Mammary epithelial cell (primary cell): ENCODE measurements around the gene FOXD2.

Source experiments
- EZH2 ChIP-seq: IDR thresholded peaks from 2 replicates; pipeline ENCODE4 v1.6.1; 2012; ENCODE audit warnings: low read length, inconsistent platforms, borderline replicate concordance
- TF ChIP-seq, protein P1 (sequence below), 2 donors: IDR thresholded peaks in 1 of 2; conservative IDR thresholded peaks in 1 of 2; 2 replicates each; pipeline ENCODE4 v1.5.1; 2011 to 2012; ENCODE audit warnings: inconsistent platforms in 2 of 2, low read length in 2 of 2, mild to moderate bottlenecking in 2 of 2, control low read depth in 1 of 2, low read depth in 1 of 2; ENCODE audit not compliant: insufficient read depth in 1 of 2; ENCODE audit errors: extremely low read depth in 1 of 2

DNA sequence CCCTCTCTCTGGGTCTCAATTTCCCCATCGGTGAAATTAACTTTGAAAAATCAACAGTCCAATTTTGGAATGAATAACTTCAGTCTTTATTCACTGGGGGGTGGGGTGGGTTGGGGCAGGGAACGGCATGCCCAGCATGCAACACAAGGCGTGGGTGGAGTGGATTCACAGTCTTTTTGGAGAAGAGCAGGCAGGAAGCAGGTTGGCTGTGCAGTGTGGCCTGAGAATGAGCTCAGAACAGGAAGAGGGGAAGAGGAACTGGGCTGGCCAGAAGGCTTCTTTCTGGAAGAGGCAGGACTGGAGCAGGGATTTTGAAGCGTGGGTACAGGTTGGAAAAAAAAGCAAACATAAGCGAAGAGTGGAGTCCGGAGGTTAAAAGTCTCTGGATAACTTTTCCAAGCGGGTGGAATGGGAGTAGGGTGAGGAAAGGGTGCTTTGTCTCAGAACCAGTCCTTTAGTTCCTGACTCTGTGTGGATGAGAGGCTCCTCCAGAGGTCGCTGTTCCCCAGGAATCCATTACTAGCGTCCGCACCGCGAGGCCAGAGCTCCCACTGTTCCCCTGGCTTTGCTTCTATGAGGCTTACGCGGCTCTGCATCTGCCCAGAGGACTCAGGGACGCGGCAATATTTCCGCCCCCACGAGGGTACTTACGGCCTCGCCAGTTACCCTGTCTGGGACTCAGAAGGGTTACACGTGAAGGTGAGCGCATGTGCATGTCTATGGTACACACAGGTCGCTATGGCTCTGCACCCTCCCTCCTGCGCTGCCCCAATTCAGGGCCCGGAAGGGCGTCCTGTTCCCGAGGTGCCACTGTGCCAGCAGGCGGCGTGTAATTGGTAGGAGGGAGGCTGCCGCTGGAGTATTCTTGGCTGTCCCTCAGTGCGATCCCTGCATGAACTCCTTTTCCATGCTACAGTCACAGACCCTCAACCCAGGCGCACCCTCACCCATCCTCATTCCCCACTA is 5.5 kb upstream of the FOXD2 start:
- TF ChIP-seq, protein P1, sequence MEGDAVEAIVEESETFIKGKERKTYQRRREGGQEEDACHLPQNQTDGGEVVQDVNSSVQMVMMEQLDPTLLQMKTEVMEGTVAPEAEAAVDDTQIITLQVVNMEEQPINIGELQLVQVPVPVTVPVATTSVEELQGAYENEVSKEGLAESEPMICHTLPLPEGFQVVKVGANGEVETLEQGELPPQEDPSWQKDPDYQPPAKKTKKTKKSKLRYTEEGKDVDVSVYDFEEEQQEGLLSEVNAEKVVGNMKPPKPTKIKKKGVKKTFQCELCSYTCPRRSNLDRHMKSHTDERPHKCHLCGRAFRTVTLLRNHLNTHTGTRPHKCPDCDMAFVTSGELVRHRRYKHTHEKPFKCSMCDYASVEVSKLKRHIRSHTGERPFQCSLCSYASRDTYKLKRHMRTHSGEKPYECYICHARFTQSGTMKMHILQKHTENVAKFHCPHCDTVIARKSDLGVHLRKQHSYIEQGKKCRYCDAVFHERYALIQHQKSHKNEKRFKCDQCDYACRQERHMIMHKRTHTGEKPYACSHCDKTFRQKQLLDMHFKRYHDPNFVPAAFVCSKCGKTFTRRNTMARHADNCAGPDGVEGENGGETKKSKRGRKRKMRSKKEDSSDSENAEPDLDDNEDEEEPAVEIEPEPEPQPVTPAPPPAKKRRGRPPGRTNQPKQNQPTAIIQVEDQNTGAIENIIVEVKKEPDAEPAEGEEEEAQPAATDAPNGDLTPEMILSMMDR (conservative IDR thresholded peaks at IDR 0.05 in 1 of 2, IDR thresholded peaks at IDR 0.05 in 1 of 2; ENCODE audit: extremely low read depth in 1 of 2, insufficient read depth in 1 of 2, low read depth in 1 of 2, low read length in 2 of 2), result peak; percentile 78 to 92
- no peak for TF ChIP-seq EZH2
